Activated CD4-positive, CD25-positive, alpha-beta regulatory T cell (primary cell): Measurements from ENCODE around the gene GSTO1.
A peak's percentile ranks its signal among the peaks of the same experiment; 100 is the strongest.

Experiments
- DNase-seq, 4 experiments: peaks; one replicate each; lab custom pipeline; 2025; lab: John Stamatoyannopoulos, UW

GSTO1 gene

GRCh38 chr10:104276192-104276591, 21.5 kb downstream of the GSTO1 start:
- no peak for DNase-seq

DNA sequence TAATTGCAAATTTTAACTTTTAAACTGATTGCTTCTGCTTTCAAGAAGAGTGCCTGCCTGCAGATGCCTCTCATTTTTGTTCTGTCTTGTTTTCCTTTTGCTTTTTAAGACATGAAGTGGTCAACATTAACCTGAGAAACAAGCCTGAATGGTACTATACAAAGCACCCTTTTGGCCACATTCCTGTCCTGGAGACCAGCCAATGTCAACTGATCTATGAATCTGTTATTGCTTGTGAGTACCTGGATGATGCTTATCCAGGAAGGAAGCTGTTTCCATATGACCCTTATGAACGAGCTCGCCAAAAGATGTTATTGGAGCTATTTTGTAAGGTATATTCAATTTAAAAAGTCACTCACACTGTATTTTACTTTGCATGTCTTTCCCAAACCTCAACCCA, 23.1 kb downstream of the GSTO1 start:
- DNase-seq, result no peak

DNA sequence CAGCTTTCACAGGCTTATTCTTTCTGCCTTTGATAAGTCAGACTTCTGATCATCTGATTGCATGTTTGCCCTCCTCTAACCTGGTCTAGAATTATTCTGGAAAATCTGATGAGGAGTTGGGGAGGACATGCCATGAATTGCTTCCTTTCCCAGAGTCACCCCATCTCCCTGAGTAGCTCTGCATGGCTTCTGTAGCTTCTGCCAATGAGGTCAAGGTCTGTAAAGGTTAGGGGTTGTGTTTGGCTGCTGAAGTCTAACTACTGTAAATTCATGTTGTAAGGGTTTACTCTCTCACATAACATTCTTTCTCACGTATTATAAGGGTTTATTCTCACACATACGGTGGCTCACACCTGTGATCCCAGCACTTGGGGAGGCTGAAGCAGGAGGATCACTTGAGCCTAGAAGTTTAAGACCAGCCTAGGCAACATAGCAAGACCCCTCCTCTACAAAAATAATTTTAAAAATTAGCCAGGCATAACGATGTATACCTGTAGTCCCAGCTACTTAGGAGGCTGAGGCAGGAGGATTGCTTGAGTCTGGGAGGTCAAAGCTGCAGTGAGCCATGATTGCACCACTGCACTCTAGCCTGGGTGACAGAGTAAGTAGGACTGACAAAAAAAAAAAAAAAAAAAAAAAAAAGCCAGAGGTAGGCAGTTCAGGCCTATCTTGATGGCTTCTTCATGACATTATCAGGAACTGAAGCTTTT, 25.0 kb downstream of the GSTO1 start:
- DNase-seq, result no peak

DNA sequence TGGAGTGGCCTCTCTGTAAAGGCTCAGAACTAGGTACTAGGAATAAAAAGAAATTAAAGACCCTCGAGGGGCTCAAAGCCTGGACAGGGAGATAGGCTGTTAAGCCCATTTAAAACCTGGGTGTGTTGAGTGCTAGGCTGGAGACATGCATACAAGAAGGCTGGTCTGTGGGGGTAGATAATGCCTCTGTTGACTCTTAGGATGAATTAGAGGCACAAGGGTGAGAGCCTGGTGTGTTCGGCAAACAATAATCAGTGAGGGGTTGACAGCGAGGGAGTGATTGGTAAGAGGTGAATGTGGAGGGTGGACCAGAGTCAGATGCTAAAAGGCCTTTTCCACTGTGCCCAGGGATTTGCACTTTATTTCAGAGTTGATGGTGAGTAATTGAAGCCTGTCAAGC, 27.0 kb downstream of the GSTO1 start:
- no peak for DNase-seq

GRCh38 chr10:104284846-104285245, 30.2 kb downstream of the GSTO1 start:
- no peak for DNase-seq

- no peak for DNase-seq
These were observed 32.2 kb downstream of the GSTO1 start for GRCh38 chr10:104286939-104287338.

GRCh38 chr10:104288355-104288754, 33.7 kb downstream of the GSTO1 start:
- no peak for DNase-seq

DNA sequence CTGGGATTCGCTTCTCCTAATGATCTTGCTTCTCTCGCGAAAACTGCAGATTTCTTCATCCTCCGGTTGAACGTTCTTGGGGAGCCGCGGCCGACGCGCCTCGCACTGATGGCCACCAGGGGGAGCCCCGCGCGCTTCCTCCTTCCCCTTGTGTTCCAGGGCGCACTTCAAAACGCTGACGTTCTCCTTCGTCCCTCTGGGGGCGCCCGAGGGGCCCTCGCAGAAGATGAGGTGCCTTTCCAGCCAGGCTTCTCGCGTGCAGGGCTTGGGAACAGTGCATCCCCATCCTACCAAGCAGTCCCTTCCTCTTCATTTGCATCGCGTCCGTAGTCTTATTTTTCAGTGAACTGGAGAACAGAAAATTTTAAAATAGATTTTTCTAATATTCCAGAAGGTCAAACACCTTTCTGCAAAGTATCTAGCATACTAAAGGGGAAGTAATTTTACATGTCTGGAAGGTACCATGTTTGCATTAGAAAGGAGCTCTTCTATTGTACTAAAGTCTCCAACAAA, 36.8 kb downstream of the GSTO1 start:
- peak; percentile 74 to 86 (median 75) for DNase-seq

- no peak for DNase-seq
These were observed 38.3 kb downstream of the GSTO1 start for GRCh38 chr10:104293011-104293410.

GRCh38 chr10:104293781-104294321, 39.2 kb downstream of the GSTO1 start:
- no peak for DNase-seq

GRCh38 chr10:104296687-104297436, 42.2 kb downstream of the GSTO1 start:
- DNase-seq, result no peak

DNA sequence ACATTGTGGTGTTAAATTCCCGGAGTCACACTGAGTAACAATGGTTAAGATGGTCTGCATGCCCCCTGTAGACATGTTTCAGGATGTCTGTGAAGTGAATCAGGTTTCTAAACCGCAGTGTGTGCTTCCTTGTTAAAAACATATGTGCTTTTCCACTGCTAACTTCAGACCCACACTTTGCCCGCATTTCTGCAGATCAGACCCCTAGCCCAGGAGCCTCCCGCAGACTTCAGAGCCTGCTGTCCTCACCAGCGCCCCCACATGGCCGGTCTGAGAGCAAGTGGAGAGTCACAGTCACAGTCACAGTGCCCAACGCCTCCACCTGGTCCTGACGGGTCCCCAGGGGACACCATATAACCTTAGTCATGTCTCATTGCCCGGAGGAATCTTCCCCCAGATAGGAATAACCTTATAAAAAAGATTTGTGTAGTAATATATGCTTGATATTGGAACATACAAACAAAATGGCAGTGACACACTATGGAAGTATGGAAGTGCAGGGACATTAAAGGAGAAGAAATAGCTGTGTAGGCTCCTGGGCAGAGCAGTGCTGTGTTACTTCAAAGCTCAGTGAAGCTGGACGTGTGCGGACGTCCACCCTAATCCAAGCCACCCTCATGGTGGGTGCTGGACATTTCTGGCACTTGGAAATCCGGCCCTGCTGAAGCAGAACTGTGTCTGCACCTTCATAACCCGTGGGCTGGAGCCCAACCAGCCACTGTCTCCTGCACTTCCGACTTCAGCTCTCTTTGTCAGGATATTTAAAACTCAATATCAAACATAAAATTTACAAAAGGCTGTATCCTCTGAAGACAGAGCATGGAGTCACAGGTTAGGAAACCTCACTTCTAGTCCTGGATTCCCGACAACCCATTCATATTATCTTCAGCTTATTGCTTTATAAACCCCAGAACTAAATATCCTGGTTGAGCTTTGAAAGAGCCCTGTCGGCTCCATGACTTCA, 43.3 kb downstream of the GSTO1 start:
- peak in 1 of 4 experiments; percentile 22 for DNase-seq

- no peak for DNase-seq
These were observed 44.6 kb downstream of the GSTO1 start for GRCh38 chr10:104299031-104299904.

GRCh38 chr10:104300002-104300735, 45.5 kb downstream of the GSTO1 start:
- no peak for DNase-seq

- DNase-seq, result no peak
These were observed 46.1 kb downstream of the GSTO1 start for GRCh38 chr10:104300736-104301292.

DNA sequence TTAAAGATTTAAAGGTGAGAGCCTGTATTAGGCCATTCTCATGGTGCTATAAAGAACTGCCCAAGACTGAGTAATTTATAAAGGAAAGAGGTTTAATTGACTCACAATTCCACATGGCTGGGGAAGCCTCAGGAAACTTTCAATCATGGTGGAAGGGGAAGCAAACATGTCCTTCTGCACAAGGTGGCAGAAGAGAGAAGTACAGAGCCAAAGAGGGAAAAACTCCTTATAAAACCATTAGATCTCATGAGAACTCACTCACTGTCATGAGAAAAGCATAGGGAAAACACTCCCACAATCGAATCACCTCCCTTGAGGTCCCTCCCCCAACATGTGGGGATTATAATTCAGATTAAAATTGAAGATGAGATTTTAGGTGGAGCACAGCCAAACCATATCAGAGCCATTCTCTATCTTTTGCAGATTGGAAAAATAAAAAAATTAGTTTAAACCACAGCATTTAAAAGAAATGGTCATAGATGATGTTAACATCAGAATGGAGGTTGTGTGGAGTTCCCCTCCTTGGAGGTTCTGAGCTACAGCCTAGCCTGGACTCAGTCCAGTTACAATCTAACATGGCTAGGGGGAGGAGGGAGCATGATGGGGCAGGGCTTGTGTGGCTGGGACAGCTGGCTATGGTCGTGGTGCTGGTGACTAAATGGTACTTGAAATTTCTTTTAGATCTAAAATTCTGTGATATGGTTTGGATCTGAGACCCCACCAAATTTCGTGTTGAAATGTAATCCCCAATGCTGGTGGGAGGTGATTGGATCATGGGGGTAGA, 47.4 kb downstream of the GSTO1 start:
- no peak for DNase-seq

GRCh38 chr10:104303594-104304355, 49.1 kb downstream of the GSTO1 start:
- no peak for DNase-seq

DNA sequence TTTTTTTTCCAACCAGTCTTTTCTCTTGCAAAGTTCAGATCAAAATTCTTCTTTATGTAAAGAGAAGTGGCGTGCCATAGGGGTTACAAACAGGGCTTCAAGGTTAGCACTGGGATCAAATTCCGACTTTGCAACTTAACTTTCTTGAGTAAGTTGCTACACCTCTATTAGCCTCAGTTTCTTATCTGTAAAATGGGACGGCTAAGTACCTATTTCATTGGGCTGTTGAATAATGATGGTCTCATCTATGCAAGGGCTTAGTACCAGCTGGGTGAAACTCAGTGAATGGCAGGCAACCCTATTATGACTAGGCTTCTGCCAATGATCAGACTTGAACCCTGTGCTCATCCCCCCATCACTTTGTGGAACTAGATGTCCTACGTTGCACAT, 49.7 kb downstream of the GSTO1 start:
- no peak for DNase-seq
